ENCODE data around the gene HPD.
A peak's percentile ranks its signal among the peaks of the same experiment; 100 is the strongest.
"Not testable (repeated sequence)": the region's sequence is repeated elsewhere in the genome, so short reads cannot be mapped to it uniquely, and the experiment has no call there.

HPD gene

DNA sequence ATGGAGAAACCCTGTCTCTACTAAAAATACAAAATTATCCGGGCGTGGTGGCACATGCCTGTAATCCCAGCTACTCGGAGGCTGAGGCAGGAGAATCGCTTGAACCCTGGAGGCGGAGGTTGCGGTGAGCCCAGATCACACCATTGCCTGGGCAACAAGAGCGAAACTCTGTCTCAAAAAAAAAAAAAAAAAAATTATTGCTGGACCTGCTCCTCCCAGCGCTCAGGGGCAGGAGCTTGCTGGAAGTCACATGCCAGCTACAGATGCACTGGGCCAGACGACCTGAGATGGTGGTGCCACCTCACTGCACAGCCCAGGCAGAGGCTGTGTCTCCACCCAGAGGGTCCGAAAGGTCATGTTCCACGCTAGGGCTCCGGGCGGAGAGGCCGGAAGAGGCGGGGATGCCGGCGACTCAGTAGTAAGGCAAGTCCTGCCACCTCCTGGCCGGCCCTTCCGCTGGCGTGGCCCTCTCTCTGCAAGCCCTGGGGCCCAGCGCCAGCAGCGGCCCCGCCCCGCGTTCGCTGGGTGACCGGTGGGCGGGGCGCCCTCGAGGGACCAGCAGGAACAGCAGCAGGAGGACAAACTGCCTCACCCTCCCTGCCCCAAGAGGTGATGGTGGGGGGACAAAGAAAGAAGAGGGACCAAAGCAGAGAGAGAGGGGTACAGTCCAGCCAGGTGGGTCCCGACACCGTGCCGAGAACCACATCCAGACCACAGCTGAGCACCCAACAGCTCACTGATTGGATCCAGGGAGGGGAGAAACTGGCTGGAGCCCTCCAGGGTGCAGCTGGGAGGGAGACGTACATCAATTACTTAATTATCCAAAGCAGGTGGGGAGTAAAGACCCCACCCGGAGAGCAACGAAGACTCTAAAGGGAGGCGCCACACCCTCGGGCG is 61.6 kb downstream of the HPD start:
- DNase-seq = no peak

DNA sequence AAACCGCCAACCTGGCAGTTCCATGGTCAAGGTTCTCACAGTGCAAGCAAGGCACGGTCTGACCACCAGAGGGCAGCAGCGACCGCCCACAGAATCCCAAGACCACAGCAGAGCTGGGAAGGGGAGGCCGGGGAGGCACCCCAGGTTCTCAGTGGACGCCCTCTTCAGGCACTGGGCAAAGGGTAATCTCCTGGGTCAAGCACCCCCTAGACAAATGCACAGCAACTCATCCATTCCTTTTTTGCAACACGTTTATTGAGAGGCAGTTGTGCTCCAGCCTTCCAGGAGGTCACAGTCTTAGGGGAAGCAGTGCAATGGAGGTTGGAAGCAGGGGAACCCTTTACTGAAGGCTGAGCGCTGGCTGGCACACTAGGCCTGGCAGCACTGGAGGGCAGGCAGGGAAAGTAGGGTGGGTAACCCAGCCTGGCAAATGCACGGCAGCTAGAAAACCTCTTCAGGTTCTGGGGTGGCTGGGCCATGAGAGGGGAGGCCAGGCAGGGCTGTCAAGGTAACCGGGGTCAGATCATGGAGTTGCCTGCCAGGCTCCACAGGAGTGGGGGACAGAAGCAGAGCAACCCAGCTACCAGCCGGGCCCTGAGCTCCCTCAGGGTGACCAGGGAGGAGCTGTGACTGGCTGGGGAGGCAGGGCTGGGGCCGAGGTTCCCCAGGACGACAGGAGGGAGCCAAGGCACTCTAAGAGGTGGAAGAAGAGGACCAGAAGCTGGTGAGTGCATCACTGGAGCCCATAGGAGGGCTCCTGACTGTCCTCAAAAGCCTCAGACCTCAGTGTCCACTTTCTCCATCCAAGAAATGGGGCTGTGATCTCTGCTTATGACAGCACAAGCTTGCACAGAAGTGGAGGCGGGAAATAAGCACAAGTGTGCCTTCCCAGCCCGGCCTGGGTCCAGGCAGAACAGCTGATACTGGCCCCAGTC is 63.4 kb downstream of the HPD start:
- DNase-seq = no peak

DNA sequence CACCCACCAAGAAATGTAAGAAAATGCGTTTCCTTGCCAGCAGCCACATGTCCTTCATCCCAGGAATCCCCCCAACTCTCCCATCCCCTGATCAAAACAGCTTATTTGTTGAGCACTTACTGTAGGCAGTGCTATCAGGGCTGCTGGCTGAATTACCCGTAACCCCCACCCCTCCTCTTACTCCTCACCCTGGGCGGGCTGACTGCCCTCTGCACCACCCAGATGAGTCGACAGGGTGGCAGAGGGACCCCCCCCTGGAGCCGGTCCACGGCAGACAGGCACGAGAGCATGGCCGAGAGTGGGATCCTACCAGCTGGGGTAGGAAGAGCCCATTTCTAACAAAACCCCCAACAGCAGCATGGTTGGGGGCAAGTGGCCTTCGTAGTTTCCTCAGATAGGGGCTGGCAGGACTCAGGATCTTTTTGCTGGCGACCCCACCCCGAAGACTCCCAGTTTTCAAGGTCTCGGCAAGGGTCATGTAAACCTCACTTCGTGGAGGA is 64.1 kb downstream of the HPD start:
- no peak for DNase-seq

DNA sequence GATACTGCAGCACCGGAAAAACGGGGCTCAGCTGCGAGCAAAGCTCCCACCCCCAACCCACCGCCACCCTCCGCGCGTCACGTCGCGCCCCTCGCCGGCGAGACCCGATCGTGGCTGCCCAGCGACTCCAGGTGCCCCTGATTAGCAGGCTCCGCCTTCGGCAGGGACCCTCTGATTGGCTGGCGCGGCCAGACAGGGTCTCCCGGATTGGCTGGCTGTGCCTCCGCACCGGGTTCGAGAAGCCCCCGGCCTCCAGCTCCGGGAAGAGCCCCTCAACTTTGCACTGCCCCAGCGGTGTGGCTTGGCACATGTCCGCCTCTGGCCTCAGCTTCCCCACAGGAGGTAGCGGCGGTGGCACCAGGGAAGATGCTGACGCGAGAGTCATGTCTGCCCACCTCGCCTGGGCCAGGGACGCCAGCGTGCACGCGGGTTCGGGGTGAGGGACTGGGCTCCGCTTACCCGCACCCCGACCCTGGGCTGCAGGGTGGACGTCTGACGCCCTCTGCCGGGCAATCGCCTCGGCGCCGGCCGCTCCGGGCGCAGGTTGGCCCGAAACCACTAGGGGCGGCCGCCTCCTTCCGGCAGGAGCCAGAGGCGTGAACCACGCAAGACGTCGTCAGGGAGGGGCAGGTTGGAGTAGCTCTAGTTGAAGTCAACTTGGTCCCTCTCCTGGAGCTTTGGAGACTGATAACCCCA is 64.7 kb downstream of the HPD start:
- peak; percentile 49 for DNase-seq

DNA sequence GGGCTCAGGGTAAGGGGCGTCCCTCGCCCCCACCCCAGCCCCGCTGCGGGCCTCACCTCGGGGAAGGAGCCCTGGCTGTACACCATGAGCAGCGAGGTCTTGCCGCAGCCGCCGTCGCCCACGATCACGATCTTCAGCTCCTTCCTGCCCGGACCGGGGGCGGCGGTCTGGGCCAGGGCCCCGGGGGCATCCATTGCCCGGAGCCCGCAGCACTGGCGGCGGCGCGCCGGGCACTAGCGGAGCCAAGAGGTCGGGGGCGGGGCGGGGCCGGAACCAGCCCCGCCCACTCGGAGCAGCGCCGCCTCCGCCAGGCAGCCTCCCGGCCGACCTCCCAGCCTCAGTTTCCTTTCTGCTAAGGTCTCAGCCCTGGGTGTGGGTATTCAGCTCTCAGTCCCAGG is 65.2 kb downstream of the HPD start, which contains the start of gene RHOF:
TSS of gene RHOF (minus strand) at position 249 of the 398 bp plus-strand sequence. CDS start at position 194, 55 bp downstream.
- no peak for DNase-seq

DNA sequence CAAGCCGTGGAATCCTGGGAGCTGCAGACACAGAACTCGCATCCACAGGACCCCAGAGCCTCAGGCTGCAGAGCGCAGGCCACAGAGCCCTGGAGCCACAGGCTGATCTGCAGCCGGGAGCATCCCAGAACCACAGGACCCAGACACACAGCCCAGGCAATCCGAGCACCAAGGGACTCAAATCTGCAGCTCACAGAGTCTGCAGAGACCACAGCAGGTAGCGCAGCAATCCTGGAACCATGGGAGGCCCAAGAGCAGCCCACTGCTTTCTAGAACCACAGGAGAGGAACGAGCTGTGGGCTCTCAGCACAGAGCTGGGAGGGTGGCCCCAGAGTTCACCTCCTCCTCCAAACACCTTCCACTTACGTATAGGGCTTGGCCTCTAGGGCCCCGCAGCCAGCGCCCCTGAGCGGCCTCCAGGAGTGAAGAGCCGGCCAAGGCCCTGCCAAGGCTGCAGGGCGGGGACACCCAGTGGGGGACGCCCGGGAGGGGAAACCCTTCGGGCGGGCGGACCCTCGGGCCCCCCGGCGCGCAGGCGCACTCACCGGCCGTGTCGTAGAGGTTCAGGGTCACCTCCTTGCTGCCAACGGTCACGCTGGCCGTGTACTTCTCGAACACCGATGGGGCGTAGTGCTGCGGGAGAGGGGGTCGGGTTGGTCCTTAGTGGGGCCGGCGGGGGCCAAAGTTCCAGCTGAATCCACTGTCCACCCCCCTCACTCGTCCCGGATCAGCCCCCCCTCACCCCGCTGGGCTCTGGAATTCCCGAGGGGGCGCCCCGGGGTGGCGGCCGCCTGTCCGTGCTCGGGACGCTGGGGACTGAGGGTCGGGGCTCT is 65.8 kb downstream of the HPD start:
- DNase-seq = no peak

DNA sequence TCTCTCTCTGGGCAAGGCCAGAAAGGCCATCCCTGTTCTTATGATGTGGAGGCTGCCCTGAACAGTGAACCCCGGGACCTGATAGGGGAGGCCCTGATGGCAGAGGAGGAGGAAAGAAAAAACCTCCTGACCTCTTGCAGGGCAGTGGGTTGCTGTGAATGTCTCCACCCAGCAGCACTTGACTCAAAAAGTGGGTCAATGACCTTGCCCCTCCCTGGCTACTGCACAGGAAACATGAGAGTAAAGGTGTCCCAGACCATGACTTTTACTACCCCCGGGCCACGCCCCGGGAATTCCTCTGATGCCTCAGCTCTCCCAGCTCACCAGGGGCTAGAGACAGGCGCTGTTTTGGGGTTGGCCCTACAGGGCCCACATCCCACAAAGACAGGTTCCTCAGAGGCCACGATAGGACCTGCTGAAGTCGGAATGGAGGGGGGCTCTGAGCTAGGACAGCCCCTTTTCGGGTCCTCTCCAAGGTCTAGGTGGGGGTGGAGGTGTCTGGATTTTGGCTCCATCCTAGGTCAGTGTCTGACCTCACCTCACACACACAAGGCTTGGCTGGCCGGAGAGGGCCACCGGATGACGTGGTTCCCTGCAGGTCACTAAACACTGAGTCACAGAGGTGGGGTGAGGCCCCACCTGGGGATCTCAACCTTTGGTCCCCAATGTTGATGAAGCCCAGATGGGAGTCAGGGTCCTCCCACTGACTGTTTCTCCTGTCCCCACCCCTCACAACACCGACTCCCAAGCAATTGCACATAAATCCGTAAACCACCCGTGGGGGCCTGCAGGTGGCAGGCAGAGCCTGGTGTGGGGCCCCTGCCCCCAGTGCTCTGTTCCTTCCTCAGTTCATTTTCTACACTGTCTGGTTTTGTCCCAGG is 66.7 kb downstream of the HPD start:
- DNase-seq = no peak

DNA sequence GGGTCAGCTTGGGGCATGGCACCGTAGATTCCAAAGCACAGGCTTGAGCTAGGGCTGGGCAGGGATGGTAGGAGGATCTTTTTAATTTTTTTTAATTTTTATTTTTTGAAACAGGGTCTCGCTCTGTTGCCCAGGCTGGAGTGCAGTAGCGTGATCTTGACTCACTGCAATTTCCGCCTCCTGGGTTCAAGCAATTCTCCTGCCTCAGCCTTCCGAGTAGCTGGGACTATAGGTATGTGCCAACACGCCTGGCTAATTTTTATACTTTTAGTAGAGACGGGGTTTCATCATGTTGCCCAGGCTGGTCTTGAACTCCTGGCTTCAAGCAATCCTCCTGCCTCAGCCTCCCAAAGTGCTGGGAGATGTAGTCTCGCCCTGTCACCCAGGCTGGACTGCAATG is 67.9 kb downstream of the HPD start:
- DNase-seq = not testable (repeated sequence)

DNA sequence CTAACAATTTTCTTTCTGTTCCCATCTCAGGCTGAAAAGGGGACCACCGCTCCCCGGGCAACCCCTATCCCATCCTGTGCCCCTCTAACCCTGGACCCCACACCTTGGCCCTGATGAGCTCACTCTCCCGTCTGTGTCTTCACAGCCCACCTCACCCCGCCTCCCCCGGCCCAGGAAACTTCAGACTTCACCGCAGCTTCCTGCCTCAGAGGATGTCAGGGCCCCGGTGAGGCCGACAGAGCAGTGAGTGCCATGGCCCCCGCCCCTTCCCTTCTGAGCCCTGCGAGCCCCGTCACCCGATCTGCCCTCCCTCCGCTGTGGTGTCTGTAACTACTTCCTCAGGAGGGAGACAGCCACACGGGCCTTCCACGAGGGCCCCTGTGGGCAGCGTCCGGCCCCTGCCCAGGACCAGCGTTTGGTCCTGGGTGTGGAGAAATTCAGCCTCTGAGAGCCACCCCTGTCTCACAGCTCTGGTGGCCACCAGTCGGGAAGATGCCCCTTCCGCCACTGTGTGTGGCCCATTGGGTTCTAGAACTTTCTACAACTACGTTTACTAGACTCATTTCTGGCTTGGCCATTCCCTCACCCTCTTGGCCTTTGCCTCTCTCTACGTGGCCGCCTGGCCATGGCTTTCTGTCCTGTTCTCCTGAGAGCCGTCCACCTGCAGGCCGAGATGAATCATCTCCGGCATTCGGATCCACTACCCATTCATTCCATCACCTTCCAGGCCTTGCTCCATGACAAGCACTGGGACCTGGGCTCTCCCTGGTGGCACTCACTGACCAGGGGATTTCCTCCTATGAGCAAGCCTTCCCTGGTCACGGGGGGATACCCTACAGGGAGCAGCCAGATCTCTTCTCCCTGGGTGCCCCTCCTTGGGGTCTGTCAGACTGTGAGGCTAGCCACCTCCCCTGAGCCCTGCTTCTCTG is 68.6 kb downstream of the HPD start:
- no peak for DNase-seq
